GM12865 (cell line): ENCODE data around the gene ACSM2B.
"Not testable (repeated sequence)": the region's sequence is repeated elsewhere in the genome, so short reads cannot be mapped to it uniquely, and the experiment has no call there.

Experiments
- DNase-seq: peaks from one replicate; pipeline ENCODE4 v3.0.0; 2010; ENCODE audit warnings: low read depth
- H3K4me3 ChIP-seq: 2 replicates; pipeline ENCODE4 v1.5.1; 2011; ENCODE audit warnings: mild to moderate bottlenecking, low read depth, low read length, control low read depth
- TF ChIP-seq, protein P1 (sequence below): IDR thresholded peaks from 2 replicates; pipeline ENCODE4 v1.5.1; 2011; ENCODE audit warnings: low read length, control low read depth, low read depth, inconsistent platforms; ENCODE audit not compliant: insufficient read depth; ENCODE audit errors: missing control alignments

ACSM2B gene

DNA sequence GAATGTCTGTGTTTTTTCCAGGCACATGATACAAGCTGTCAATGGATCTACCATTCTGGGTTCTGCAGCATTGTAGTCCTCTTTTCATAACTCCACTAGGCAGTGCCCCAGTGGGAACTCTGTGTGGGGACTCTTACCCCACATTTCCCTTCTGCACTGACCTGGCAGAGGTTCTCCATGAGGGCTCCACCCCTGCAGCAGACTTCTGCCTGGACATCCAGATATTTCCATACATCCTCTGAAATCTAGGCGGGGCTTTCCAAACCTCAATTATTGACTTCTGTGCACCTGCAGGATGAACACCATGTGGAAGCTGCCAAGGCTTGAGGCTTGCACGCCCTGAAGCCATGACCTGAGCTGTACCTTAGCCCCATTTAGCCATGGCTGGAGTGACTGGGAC lies 68.9 kb downstream of the ACSM2B start:
- TF ChIP-seq, protein P1, sequence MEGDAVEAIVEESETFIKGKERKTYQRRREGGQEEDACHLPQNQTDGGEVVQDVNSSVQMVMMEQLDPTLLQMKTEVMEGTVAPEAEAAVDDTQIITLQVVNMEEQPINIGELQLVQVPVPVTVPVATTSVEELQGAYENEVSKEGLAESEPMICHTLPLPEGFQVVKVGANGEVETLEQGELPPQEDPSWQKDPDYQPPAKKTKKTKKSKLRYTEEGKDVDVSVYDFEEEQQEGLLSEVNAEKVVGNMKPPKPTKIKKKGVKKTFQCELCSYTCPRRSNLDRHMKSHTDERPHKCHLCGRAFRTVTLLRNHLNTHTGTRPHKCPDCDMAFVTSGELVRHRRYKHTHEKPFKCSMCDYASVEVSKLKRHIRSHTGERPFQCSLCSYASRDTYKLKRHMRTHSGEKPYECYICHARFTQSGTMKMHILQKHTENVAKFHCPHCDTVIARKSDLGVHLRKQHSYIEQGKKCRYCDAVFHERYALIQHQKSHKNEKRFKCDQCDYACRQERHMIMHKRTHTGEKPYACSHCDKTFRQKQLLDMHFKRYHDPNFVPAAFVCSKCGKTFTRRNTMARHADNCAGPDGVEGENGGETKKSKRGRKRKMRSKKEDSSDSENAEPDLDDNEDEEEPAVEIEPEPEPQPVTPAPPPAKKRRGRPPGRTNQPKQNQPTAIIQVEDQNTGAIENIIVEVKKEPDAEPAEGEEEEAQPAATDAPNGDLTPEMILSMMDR = no peak
- no peak overlapping the region for H3K4me3 ChIP-seq
- no peak for DNase-seq

DNA sequence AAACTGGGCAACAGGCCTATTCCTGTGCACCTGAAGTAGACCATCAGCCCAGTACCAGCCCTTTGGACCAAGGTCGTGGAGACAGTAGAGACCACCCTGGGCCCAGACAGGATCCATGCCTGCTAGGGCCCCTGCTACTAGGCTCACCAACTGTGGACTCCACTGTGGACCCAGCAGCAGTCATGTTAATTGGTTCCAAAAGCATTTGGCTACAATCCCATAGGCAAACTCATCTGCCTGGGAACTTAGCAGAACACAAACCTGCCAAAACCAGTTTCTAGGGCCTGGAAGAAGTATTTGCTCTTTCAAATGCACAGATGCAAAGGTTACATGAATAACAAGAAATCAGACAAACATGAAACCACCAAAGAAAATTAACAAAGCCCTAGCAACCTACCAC lies 71.7 kb downstream of the ACSM2B start:
- H3K4me3 ChIP-seq = no peak overlapping the region
- DNase-seq = no peak
- TF ChIP-seq, protein P1 = no peak

DNA sequence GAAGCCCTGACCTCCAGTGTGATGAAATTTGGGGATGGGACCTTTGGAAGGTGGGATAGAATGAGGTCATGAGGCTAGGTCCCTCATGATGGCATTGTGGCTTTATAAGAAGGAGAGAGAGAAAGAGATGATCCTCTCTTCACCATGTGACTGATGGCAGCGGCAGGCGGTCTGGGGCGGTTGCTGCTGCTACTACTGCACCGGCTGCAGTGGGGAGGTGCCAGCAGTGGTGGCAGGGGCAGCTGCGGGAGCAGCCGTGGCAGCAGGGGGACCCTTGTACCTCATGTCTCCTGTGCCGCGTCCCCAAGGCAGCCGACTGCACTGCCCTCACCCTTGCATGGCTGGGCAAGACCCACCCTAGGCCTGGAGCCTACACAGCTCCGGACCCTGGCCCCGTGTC lies 84.7 kb downstream of the ACSM2B start:
- H3K4me3 ChIP-seq, DNase-seq: not testable (repeated sequence)

DNA sequence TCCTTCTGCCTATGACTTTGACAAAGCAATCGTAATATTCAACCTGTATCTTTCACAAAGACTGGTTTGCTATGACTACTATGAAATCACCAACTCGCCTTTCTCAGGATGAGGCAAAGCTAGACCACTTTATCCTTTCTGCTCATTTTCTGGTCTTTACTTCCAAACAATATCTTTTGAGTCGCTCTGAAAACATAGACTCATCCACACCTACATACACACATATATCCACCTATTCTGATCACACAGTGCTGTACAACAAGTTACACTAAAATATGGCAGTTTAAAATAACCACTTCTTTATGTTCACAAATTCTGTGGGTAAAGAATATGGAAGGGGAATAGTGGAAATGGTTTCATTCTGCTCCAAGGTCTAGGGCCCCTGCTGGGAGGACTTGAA lies 85.2 kb downstream of the ACSM2B start:
- not testable (repeated sequence) for H3K4me3 ChIP-seq, DNase-seq
